Esophagus muscularis mucosa (tissue), 4 donors: Measurements from ENCODE around the gene MLLT3. TPM values are rescaled to one million over a fixed set of nuclear protein-coding genes. Genes with fewer than 3 reads are reported as not detected.
A peak's percentile ranks its signal among the peaks of the same experiment; 100 is the strongest.

ENCODE experiments used
- DNase-seq: peaks from one replicate; pipeline ENCODE4 v3.0.0-alpha.2; 2017; ENCODE audit errors: extremely low spot score
- H3K27ac ChIP-seq, 4 donors: fragments of 200-600 bp; sonication (generic); replicated peaks in 1 of 4; 1 replicate in 3 of 4; 2 replicates in 1 of 4; pipeline ENCODE4 v1.5.1; 2016 to 2019; ENCODE audit warnings: mild to moderate bottlenecking in 1 of 4
- H3K27me3 ChIP-seq, 4 donors: fragments of 200-600 bp; sonication (generic); one replicate each; pipeline versions ENCODE4 v1.5.1 to v1.6.0; 2016 to 2019
- H3K36me3 ChIP-seq, 4 donors: fragments of 200-600 bp; sonication (generic); one replicate each; pipeline ENCODE4 v1.5.1; 2016 to 2019
- H3K4me1 ChIP-seq, 4 donors: fragments of 200-600 bp; sonication (generic); one replicate each; pipeline ENCODE4 v1.5.1; 2016 to 2019
- H3K4me3 ChIP-seq, 4 donors: fragments of 200-600 bp; sonication (generic); 1 replicate in 2 of 4; 2 replicates in 2 of 4; pipeline ENCODE4 v1.5.1; 2016 to 2019; ENCODE audit warnings: mild to moderate bottlenecking in 4 of 4, moderate library complexity in 1 of 4
- H3K9me3 ChIP-seq, 4 donors: fragments of 200-600 bp; sonication (generic); 1 replicate in 3 of 4; 2 replicates in 1 of 4; pipeline ENCODE4 v1.5.1; 2016 to 2019
- CTCF ChIP-seq, 3 experiments: fragments of 200-600 bp in 2 of 3; fragments of 450-650 bp in 1 of 3; sonication (generic) in 2 of 3; IDR thresholded peaks; one replicate each; pipeline ENCODE4 v1.5.1; 2017 to 2019; ENCODE audit warnings: antibody characterized with exemption in 3 of 3, mild to moderate bottlenecking in 2 of 3, moderate library complexity in 1 of 3
- EP300 ChIP-seq: sonication (generic); formaldehyde crosslinking; IDR thresholded peaks from one replicate; pipeline ENCODE4 v1.6.1; 2017; ENCODE audit warnings: antibody characterized with exemption
- POLR2A ChIP-seq: fragments of 450-650 bp; IDR thresholded peaks from one replicate; pipeline ENCODE4 v1.6.1; 2017; ENCODE audit warnings: antibody characterized with exemption, moderate library complexity, mild to moderate bottlenecking, low read depth
- POLR2AphosphoS5 ChIP-seq, 2 donors: sonication (generic); formaldehyde crosslinking; IDR thresholded peaks; one replicate each; pipeline ENCODE4 v1.6.1; 2017; ENCODE audit warnings: antibody characterized with exemption in 2 of 2
- WGBS: methylation state at CpG from one replicate; pipeline ENCODE4 v1.1.5; 2018; 5-methylcytosine and 5-hydroxymethylcytosine counted together
- intact Hi-C: fragments of 100-400 bp; cut with DNase I; formaldehyde crosslinking; loops from one replicate; pipeline ENCODE4 v1.15.1; 2023
- total RNA-seq, 4 donors: library from RNA; depleted of rRNA; stranded (reverse); fragments of >200 nt; gene quantifications; one replicate each; pipeline versions ENCODE4 v1.1.0 to v1.2.1, GENCODE V29; 2016

The MLLT3 gene
- total RNA-seq, 4 donors from 2014 or later: 14.1 to 30.7 (median 18.0) TPM

DNA sequence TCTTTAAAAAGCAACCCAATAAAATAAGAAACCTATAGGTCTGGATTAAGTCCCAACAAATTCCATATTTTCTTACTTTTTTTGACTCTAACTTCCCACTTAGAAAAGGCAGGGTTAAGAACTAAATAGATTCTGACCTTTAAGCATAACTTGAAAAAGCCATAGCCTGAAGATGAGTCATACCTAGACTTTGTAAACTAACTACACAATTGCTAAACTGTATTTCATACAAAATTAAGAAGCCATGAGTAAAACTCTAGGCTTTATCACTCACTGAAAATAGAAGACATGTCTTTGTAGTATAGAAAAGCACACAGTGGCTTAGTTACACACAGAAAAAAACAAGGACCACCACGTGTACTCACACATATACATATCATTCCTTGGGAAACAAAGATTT, 51.5 kb downstream of the MLLT3 start:
- no peak for DNase-seq
- intact Hi-C loops: no loop called here
- Histone ChIP-seq H3K4me1 (peaks cover 12 to 49% (median 38%) of the 10 kb centered on the region in 4 donors), H3K27ac (peak overlapping the region in 2 of 4 donors; percentile 1 to 38), H3K9me3 (peaks cover 0 to 8% (median 3%) of the 10 kb centered on the region in 4 donors), H3K4me3 (no peak overlapping the region), H3K36me3 (no peaks in the 10 kb centered on the region), H3K27me3 (no peaks in the 10 kb centered on the region)
- no peak for TF ChIP-seq POLR2A
- TF ChIP-seq CTCF (IDR thresholded peaks at IDR 0.05): no peak
- TF ChIP-seq EP300: no peak
- TF ChIP-seq POLR2AphosphoS5 (IDR thresholded peaks at IDR 0.05): no peak
- WGBS: 56% methylated on average over 1 of the region's 1 CpG

DNA sequence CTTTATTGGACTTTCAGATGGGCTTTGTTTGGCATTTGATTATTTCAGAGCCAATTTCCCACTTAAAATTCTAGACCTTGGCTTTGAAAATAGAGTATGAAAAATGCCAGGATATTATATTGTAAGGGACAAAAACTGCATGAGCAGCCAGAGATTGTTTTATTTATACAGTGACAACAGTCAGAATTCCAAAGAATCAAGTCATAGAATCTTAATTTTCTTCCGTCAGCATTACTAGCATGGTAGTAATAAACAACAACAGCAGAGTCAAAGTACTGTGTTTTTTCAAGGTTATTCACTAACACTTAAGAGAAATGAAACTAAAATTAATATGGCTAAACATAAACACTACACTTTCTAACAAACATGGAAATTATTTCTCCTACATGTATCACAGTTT, 52.2 kb downstream of the MLLT3 start:
- Histone ChIP-seq H3K9me3 (peaks cover 0 to 2% (median 0%) of the 10 kb centered on the region in 4 donors), H3K4me1 (peaks cover 12 to 49% (median 38%) of the 10 kb centered on the region in 4 donors), H3K27me3 (no peaks in the 10 kb centered on the region), H3K4me3 (no peak overlapping the region), H3K36me3 (no peaks in the 10 kb centered on the region), H3K27ac (peak overlapping the region in 2 of 4 donors; percentile 1 to 38)
- no peak for TF ChIP-seq POLR2A
- intact Hi-C loops: no loop called here
- no peak for DNase-seq
- WGBS: 41% methylated on average over 1 of the region's 1 CpG

DNA sequence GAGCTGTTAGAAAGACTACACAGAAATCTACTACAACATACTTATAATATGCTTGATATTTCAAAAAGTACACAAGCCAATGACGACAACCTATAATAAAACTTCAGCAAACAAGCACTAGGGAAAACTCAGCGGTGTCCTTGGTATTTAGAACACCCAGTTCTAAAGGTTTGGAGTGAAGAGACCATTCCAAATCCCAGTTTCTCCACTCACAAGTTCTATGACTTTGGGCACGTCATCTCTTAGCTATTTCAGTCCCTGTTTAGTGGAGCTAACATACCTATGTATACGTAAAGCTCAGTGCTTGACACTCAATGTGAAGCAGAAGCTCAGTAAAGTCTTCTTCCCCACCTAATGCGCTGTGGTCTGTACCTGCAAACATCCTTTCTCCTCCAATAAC, 52.8 kb downstream of the MLLT3 start:
- no peak for TF ChIP-seq CTCF (IDR thresholded peaks at IDR 0.05)
- no peak for TF ChIP-seq POLR2A
- TF ChIP-seq POLR2AphosphoS5 (IDR thresholded peaks at IDR 0.05): no peak
- no peak for TF ChIP-seq EP300
- WGBS: 93% methylated on average over 5 of the region's 5 CpGs
- peak; percentile 3 for DNase-seq
- Histone ChIP-seq H3K4me1 (peaks cover 12 to 51% (median 41%) of the 10 kb centered on the region in 4 donors), H3K9me3 (no peaks in the 10 kb centered on the region), H3K27ac (peak overlapping the region in 1 of 4 donors; percentile 38), H3K36me3 (no peaks in the 10 kb centered on the region), H3K4me3 (no peak overlapping the region), H3K27me3 (no peaks in the 10 kb centered on the region)
- intact Hi-C loops: no loop called here

DNA sequence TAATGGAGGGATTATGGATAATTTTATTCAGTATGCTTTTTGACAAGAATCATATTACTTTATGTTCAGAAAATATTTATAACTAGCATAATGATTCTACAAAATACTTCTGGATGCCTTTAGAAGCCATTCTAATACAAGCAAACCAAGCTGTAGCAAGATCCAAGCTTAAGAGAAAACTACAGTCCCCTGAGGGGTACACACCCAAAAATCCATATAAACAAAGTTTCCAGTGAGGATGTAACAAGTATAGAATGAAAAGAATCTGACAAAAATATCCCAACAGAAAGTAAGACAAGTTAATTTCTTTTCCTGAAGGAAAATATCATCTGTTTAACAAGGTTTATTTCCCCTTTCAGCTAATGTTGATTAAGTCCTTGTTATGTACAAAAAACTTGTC, 53.9 kb downstream of the MLLT3 start:
- peaks cover 21 to 62% (median 52%) of the 10 kb centered on the region in 4 donors for H3K4me1 ChIP-seq
- TF ChIP-seq CTCF (IDR thresholded peaks at IDR 0.05): no peak
- no peak for TF ChIP-seq POLR2AphosphoS5 (IDR thresholded peaks at IDR 0.05)
- no peak for TF ChIP-seq POLR2A
- no peak for TF ChIP-seq EP300
- intact Hi-C loops: no loop called here
- no peak overlapping the region for H3K4me3 ChIP-seq
- H3K9me3 ChIP-seq: no peaks in the 10 kb centered on the region
- no peaks in the 10 kb centered on the region for H3K27me3 ChIP-seq
- DNase-seq: no peak
- no peak overlapping the region for H3K27ac ChIP-seq
- no peaks in the 10 kb centered on the region for H3K36me3 ChIP-seq

DNA sequence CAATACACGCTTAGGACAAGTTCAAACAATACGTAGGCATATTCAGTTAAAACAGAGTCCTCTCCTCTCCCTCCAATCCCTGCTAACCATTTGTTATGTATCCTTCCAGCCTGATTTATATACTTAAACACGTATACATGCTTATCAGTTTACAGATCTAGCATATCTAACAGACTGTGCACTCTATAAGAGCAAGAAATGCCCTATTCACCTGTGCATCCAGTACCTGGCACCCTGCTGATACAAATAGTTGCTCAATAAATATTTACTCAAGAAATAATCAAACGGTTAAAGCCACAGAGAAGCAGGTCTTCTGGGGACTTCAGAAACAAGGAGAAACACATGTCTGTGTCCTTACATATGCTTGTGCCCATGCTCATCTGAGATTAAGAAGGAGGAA, 55.9 kb downstream of the MLLT3 start:
- Histone ChIP-seq H3K4me1 (peaks cover 26 to 69% (median 64%) of the 10 kb centered on the region in 4 donors), H3K27ac (no peak overlapping the region), H3K4me3 (no peak overlapping the region), H3K9me3 (no peaks in the 10 kb centered on the region), H3K36me3 (no peaks in the 10 kb centered on the region), H3K27me3 (no peaks in the 10 kb centered on the region)
- WGBS: 95% methylated on average over 4 of the region's 4 CpGs
- TF ChIP-seq CTCF (IDR thresholded peaks at IDR 0.05) (no peak), EP300 (no peak), POLR2A (no peak), POLR2AphosphoS5 (IDR thresholded peaks at IDR 0.05) (no peak)
- peak; percentile 45 for DNase-seq
- intact Hi-C loops: no loop called here
